Measurements from ENCODE around the gene MSLN.
A peak's percentile ranks its signal among the peaks of the same experiment; 100 is the strongest.
"Not testable (repeated sequence)": the region's sequence is repeated elsewhere in the genome, so short reads cannot be mapped to it uniquely, and the experiment has no call there.

MSLN gene

DNA sequence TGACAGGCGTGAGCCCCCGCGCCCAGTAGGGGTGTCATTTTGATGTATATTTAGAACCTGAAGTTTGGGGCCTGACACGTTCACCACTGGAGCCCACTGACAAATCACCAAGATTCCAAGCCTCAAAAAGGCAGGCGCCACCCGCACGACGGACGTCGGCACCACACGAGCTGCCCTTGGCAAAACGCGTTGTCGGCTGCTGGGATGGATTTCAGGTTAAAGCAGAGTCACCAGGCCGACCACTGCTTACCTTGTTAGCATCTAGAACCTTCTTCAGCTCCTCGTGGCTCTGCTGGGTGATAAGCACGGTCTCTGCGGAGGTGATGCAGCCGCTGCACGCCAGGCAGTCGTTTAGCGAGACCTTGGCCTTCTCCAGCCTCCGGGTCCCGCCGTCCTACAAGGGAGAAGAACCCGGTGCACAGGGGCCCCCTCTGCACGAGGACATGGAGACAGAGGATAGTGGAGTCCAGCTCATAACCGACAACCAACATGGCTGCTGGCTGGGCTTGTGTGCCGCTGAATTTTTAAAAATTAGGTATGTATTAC, 23.5 kb upstream of the MSLN start:
- no peak for DNase-seq

DNA sequence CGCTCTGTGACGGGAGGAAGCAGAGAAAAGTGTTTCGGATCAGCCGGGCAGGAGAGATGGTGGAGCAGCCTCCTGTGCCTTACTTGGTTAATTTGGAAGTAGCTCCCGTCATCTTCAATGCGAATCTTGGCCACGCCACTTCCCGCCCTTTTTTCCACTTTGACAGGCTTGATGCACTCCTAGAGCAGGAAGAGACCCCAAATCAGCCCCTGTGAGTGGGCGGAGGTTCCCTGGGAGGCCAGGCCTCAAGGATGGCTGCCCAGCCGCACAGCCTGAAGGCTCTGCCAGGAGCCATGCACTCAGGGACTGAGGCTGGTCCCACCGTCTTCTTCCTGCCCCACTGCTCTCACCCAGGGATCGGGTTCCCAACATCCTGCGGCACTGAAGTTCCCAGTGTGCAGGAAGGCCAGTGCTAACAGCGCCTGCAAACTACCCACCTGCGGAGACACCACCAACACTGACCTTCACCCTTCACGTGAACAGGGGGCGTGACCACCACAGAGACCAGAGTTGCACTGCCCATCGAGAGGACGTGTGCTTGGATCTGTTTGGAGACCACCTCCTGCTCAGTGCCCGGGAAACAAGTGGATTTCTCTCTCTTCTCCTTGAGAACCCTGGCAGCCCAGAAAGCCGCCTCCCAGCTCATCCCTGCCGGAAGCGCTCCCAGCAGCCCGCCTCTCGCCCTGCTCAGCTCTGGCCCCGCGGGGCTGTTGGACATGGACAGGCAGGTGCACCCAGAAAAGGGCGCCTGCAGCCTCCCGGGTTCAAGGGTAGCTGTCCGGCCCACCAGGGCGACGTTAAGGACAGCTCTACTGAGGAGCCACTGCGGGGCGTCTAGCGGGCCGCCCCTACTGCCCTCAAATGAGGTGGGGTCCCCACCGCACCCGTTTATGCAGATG, 20.7 kb upstream of the MSLN start:
- no peak for DNase-seq

DNA sequence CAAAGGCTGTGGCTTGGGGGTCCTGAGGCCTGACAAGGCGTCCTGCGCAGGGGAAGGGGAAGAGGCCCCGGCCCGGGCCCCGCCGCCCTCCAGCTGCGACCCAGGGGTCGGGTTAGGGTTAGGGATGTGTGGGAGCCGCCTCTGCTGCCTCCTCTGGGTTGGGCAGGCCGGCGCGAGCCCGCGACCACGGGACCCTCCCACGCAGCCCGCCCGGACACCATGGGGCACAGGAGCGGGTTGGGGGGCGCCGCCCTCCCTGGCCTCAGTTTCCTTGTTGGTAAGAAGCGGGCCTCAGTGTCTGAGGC, 20.1 kb upstream of the MSLN start:
- DNase-seq, result no peak

DNA sequence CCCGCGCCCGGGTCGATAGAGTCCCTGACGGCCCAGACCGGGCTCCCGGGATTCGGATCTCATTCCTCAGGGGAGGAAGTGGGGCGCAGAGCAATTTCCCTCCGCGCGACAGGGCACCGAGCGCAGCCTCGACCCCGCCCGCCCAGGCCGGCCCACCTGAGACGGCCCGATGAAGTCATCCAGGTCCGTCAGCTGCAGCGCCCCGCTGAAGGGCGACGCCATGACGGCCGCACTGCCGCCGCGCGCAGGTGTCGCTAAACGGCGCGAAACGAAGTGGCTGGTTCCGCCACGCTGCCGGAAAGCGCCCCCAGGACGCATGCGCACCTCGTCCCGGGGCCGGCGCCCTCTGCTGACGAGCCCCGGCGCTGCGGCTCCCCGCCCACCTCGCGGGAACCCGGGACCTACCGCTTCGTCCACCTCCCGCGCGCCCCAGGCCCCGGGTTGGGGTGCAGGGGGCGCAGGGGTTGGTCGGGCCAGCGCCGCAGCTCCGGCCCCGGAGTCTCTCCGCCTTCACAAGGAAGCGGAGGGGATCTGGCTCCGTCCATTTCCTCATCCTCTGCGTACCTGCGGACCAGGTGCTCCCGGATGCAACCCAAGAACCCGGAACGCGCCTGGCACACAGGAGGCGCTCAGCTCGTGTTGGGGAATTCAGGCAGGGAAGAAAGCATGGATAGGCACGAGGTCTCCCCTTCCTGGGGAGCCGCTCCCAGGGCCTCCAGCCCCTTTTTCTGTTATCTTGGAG, 19.6 kb upstream of the MSLN start, which contains the start of gene CIAO3:
Gene CIAO3 (minus strand): TSS at position 234 of the 742 bp plus-strand sequence. CDS start 12 bp downstream, at position 222.
- DNase-seq, result peak; percentile 83

DNA sequence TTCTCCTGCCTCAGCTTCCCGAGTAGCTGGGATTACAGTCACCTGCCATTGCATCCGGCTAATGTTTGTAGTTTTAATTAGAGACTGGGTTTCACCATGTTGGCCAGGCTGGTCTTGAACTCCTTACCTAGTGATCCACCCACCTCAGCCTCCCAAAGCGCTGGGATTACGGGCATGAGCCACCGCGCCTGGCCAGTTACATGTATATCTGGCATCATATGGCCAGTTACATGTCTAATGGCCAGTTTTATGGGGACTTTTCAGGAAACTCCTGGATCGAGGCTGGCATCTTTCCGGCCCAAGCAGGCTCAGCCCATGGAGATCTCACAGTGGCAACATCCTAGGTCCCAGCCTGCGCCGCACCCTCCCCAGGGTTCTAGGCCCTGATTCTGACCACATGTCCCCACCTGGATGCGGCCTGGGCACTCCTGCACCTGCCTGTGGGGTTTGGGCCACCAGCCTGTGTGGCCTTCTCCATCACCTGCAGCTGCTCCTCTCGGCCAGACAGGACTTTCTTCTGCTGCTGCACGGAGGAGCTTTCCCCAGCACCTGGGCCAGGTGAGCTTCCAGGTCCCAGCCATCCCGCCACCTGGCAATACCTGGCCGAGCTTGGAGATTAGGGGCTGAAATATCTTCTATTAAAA, 18.4 kb upstream of the MSLN start:
- no peak for DNase-seq

DNA sequence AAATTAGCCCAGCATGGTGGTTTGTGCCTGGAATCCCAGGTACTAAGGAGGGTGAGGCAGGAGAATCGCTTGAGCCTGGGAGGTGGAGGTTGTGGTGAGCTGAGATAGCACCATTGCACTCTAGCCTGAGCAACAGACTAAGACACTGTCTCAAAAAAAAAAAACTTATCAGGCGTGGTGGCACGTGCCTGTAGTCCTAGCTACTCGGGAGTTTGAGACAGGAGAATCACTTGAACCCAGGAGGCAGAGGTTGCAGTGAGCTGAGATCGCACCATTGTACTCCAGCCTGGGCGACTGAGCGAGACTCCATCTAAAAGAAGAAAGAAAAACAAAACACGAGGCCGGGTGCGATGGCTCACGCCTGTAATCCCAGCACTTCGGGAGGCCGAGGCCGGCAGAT, 17.6 kb upstream of the MSLN start:
- not testable (repeated sequence) for DNase-seq

DNA sequence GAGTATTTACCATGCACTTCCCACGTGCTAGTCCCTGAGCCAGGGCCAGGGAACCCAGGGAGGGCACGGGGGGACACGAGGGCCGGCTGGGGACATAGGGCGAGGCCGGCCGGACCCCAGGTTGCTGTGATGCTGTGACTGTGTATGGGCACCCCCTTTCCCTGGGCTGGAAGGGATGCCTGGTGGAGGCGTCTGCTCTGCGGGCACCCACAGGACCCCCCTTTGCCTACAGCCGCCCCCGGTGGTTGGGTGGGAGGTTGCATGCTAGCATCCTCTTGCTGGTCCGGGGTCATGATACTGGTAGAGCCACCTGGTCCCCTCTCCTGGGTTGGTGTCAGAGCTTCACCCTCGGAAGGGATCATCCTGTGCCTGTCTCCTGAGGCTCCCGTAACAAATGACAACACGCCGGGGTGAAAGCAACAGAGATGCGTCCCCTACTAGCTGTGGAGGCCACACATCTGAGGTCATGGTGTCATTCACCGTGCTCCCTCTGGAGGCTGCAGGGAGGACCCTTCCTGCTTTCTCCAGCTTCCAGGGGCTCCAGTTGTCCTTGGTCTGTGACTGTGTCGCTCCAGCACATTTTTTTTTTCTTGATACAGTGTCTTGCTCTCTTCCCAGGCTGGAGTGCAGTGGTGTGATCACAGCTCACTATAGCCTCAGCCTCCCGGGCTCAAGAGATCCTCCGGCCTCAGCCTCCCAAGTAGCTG, 16.6 kb upstream of the MSLN start:
- no peak for DNase-seq

DNA sequence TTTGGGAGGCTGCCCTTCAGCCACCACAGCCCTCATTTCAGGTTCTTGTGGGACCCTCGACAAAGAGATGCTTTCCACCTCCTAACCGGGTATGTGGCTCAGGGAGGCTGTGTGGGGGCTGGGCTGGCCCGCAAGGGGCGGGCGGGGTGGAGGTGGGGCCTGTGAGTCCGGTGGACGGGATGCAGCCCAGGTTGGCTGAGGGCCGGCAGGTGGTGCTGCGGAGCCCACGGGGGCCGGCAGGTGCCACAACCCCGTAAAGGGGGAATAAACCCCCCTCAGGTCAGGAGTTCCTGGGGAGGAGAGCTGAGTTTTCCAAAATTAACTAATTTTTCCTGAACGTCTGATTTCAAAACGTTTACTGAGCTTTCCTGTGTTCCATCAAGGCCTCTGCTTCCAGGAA, 14.8 kb upstream of the MSLN start:
- no peak for DNase-seq

DNA sequence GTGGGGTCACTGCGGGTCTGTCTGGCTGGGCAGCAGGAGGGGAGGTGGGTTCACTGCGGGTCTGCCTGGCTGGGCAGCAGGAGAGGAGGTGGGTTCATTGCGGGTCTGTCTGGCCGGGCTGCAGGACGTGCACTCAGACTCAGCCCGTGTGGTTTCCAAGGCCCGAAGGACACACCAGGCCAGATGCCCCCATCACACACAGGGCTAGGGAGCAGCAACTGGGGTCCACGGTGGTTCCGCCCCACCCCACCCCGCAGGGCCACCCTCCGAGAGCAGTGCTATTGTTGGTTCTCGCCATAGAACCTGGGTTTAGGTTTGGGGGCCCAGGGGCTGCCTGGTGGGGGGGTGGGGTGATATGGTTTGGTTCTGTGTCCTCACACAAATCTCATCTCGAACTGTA, 13.9 kb upstream of the MSLN start:
- DNase-seq, result no peak

DNA sequence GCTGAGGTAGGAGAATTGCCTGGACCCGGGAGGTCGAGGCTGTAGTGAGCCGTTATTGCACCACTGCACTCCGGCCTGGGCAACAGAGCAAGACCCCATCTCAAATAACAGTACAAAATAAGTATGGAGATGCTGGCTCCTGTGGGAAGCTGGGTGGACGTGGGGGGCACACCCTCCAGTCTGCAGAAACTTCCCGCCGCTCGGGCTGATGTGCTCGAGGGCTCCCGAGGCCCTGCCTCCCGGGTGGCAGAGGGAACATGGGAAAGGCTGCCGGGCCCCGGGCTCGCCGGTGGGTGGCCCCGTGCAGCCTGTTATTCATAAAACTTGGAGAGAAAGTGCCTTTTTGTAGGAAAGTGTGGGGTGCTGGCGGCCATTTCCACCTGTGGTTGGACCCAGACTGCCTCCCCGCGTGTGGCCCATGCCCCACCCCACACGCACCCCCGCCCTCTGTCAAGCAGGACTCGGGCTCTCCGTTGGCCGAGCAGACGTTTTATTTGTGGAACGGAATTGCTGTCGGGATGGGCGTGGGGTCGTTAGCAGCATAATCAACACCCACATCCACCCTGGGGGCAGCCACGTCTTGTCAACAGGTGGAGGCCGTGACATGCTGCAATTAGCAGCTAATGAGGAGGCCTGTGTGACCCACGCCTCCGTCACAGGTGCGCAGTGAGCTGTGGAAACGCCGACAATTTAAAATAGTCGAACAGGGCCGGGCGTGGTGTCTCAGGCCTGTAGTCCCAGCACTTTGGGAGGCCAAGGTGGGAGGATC, 12.4 kb upstream of the MSLN start:
- DNase-seq, result no peak

DNA sequence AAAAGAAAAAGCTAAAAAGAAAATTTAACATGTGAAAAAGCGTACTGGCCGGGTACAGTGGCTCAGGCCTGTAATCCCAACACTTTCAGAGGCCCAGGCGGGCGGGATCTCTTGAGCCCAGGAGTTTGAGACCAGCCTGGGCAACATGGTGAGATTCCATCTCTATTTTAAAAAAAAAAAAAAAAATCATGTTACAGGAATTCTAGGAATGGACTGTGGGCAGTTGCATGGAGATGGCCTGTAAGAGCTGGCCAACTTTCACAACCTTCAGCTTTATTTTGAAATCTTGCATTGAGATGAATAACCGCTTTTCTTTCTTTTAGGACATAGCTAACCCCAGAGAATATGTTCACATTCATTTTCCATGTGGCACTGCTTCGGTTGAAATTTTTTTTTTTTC, 11.5 kb upstream of the MSLN start:
- no peak for DNase-seq

DNA sequence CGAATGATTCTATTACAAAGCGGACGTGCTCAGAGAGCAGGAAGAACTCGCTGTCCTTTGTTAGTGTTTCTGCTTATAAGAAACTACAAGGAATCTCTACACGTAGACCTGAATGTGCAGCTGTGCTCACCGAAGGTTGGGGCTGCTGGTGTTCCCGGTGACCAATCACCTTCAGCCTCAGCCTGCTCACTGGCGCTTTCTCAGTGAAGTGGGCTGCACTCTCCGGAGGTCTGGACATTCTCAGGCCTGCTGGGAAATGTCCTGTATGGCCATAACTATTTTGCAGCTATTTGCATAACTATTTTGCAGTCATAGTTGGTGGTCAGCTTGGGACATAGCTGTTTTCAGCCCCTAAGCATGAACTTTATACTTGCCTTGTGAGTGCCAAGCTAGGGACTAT, 10.0 kb upstream of the MSLN start:
- DNase-seq, result no peak

DNA sequence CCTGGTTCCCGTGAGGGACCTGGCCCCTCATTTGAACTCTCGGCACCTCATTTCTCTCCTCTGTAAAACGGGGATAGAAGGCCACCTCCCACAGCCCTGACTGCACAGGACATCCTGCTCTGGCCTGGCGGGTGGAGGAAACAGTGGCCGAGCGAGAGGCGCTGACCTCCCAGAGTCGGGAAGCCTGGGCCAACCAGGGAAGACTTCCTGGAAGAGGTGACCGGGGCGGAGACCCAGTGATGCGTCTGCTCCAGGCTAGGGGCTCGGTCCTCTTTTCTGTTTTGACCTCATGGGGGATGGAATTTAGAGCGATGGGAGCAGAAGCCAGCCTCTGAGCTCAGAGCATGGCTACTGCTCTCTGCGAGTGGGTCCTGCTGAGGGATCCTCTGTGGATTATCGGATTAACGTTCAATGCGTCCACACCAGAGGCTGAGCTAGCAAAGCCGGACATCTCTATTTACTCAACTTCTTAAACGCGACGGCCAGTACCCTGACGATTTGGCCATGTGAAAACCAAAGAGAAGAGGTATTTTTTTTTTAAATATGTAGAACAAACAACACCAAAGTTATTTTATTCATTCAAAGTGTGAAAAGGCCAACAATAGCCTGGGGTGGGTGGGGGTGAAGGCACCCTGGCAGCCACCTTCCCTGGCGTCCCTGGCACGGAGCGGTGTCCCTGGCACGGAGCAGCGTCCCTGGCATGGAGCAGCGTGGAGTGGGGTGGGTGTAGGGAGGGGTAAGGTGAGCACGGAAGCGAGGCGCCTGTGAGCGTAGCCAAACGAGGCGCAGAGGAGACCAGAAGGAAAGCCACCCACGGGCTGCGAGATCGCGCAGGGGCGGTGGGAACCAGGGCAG, 9.2 kb upstream of the MSLN start:
- DNase-seq, result no peak

DNA sequence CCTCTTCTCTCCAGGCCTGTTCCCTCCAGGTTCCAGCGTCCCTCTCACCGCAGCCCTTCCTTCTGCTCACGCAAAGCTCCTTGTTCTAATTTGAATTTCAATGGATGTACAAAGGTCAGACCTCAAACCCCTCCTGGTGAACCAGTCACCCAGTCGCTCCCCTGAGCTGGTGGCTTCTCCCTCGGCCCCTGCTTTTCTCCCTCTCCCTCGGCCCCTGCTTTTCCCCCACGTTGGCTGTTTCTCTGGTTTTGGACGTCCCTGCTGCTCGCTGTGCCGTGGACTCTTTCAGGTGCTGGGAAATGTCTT, 8.6 kb upstream of the MSLN start:
- no peak for DNase-seq

DNA sequence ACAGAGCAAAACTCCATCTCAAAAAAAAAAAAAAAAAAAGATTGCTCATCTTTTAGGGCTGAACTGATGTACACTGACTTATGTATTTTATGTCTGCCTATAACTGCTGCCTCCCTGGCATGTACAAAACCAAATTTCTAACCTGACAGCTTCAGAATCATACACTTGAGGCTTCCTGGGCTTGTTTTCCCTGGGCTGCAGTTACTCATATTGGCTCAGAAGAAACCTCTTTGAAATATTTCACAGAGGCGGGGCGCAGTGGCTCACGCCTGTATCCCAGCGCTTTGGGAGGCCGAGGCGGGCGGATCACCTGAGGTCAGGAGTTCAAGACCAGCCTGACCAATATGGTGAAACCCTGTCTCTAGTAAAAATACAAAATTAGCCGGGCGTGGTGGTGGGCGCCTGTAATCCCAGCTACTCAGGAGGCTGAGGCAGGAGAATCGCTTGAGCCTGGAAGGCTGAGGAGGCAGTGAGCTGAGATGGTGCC, 6.4 kb upstream of the MSLN start:
- not testable (repeated sequence) for DNase-seq

DNA sequence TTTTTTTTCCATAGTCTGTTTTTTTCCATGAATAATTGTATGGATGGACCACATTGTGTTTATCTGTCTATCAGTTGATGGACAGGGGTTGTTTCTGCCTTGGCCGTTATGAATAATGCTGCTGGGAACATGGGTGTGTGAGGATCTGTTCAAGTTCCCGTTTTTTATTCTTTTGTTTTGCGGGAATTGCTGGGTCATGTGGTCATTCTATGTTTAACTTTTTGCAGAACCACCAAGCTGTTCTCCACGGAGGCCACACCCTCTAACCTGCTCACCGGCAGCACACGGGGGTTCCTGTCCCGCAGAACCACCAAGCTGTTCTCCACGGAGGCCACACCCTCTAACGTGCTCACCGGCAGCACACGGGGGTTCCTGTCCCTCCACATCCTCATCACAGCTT, 5.9 kb upstream of the MSLN start:
- DNase-seq, result no peak

DNA sequence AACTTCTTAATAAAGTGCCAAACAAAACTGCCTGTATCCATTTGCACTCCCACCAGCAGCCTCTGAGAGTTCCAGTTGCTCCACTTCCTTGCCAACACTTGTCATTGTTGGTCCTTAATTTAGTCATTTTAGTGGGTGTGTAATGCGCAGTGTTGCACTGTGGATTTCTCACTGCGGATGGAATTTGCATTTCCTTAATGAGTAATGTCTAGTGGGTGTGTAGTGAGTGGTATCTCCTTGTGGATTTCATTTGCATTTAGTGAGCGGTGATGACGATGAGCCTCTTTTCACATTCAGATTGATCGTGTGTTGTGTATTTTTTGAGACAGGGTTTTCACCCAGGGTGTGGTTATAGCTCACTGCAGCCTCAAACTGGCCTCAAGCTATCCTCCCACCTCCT, 4.1 kb upstream of the MSLN start:
- no peak for DNase-seq

DNA sequence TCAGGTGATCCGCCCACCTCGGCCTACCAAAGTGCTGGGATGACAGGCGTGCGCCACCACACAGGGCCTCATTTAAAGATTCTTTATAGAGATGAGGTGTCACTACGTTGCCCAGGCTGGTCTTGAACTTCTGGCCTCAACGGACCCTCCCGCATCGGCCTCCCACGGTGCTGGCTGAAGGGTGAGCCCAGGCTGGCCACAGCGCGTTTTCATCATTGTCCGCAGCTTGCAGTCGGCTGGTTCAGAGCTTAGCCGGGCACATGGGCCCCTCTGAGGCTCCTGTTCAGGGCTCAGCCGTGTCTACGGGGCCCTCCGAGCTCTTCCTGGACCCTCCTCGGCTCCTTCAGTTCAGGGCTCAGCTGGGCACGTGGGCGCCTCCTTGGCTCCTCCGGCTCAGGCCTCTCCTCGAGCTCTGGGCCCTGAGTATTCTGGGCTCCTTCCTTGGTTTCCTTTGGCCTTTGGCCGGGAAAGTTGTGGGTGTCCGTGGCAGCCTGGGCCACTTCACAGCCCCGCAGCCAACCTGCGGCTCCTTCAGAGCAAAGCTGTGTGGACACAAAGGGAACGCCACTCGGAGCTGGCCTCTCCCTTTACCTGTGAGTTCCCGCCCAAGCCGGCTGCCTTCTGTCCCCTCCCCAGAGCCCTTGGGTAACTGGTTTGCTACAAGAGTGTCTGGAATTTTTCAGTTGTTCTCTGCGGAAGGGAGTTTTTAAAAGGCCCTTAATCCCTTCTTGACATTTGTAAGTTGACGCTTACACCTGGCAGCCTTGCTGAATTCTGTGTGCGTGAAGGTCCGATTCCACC, 1.2 kb upstream of the MSLN start:
- no peak for DNase-seq

DNA sequence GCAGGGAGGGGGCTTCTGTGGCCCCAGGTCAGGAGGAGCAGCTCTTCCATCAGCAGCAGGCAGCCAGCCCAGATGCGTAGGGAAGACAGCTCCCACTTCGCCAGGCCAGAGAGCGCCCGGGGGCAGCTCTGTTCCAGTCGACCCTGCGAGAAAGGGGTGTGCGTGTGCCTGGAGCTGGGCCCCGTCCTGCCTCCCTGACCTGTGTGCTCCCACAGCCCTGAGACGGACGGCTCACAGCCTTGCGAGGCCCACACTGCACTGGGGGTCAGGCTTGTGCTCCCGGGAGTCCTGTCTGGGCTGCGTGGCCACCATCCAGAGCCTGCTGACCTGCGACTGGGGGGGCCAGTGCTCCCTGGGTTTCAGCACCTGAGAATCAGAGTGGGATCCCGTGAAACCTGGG, 469 bp upstream of the MSLN start:
- no peak for DNase-seq

Data from stimulated activated naive CD4-positive, alpha-beta T cell treated with Interleukin-2 at 50 U/mL for 16 hours (primary cell).